GM18951 (cell line): ENCODE measurements around the gene DCANP1.

Source experiments
- POLR2A ChIP-seq: IDR thresholded peaks from 4 replicates; pipeline ENCODE4 v1.6.1; 2011; ENCODE audit warnings: mild to moderate bottlenecking; ENCODE audit not compliant: insufficient read length, insufficient read depth; ENCODE audit errors: extremely low read depth
- in situ Hi-C: fragments of 300-500 bp; cut with MboI; formaldehyde crosslinking; loops from one replicate; pipeline ENCODE4 v1.12.0; 2022; ENCODE audit warnings: low sequenced_read_pairs, mixed read lengths, inconsistent platforms; ENCODE audit not compliant: unreplicated experiment

The DCANP1 gene

DNA sequence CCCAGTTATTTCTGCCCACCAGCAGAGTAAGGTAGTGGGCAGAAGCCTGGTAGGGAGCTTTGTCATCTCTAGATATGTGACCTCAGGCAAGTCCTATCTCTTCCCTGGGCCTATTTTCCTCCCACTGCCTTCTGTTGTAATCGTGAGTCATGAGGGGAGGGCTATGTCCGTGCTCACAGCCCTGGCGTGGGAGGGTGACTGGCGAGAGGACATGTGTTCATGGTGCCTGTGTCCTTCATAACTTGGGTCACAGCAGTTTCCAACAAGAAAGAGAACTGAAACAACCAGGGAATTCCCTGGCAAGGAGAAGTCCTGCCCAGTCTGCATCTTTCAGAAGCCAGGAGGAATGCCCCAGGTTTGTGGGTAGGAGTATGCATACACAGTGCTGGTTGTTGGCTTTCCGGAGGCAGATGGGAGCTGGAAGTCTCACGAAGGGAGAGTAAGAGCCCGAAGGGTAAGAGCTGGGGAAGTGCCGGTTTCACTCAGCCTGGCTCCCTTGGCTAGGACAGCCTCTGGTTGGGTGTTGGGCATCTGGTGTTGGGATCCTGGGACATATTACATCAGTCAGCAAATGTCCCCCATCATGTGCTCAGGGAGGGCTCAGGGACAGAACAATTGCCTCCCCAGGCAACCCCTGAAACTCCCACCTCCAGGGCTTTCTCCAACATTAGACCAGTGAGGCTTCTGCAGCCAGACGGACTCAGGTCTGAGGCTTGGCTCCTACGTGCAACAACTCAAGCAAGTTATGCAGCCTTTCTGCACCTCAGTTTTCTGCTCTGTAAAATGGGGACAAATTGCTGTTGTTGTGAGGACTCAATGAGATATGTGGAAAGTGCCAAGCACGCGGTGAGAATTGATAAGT is 9.3 kb upstream of the DCANP1 start:
- TF ChIP-seq POLR2A: no peak
- in situ Hi-C loops: no loop called here

DNA sequence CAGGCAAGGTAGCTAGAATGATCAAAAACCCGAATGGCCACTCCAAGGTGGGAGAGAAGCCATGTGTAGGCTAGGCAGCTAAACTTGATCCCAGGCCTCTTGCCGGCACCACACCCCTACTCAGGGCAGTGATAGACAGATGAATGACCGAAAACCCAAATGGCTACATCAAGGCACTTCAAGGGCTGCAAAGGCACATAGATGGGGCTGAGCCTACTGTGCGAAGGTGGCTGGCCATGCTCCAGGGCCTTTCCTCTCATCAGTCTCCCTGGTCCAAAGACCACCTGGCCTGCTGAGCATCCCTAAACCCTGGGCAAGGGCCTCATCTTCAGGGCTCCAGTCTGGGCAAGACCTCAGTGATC is 8.7 kb upstream of the DCANP1 start:
- in situ Hi-C loops: no loop called here
- TF ChIP-seq POLR2A: no peak

DNA sequence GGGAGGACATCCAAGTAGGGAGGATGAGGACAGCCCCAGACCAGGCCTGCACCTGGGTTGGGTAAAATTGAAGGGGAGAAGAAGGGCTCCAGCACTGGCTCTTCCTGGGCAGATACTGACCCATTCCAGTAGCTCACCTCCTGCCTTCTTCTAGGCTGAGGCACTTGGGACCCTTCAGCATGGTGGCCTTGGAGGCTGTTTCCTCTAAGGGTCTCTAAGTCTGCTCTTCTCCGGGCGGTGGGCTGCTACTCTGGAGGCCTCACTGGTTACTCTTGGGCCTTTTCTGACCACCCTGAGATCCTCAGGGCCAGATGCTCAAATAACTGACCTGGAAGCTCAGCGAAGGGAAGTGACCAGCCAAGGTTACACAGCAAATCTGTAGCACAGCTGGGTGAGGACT is 7.8 kb upstream of the DCANP1 start:
- no peak for TF ChIP-seq POLR2A
- in situ Hi-C loops: no loop called here

DNA sequence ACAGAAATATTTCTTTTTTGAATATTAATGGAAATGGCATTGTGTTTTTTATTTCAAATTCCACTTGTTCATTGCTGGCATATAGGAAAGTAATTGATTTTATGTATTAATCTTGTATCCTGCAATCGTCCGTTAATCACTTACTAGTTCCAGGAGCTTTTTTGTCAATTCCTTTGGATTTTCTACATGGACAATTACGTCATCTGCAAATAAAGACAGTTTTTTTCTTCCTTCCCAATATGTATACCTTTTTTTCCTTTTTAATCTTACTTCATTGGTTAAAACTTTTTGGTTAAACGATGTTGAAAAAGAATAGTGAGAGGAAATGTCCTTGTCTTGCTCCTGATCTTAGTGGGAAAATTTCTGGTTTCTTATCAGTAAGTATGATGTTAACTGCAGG is 6.5 kb upstream of the DCANP1 start:
- in situ Hi-C loops: no loop called here
- TF ChIP-seq POLR2A: no peak

DNA sequence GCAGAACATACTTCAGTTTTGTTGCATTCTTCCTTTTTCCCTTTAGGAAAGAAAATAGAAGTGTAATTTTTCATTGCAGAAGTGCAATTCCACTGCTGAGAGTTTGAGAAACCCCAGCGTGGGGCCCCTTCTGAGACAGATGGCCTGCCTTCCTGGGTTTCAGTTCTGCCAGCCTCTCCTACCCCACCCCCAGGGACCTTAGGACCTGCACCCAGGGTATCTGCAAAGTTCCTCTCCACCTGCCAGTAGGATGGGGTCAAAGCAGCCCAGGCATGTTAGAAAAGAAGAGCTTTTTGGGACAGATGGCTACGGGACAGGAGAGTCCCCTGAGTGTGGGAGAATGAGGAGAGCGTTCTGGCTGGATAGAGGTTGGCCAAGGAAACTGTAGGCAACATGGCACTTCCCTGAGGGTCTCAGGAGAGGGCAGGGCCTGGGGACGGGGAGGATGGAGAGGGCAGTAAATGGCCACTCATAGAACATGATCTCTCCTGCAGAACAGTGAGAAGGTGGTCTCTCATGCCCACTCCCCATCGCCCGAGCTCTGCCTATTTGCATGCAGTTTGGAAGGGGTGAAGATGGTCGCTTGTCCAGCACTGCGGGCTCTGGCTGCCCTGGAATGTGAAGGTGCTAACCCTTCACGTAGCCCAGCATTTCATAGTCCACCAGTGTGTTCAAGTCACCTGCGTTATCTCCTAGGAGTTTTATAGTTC is 5.3 kb upstream of the DCANP1 start, which contains the start of gene TIFAB:
TSS of gene TIFAB (minus strand) at position 31 of the 710 bp plus-strand sequence. CDS start 2,412 bp downstream, outside the sequence.
- TF ChIP-seq POLR2A: no peak
- in situ Hi-C loops: no loop called here

DNA sequence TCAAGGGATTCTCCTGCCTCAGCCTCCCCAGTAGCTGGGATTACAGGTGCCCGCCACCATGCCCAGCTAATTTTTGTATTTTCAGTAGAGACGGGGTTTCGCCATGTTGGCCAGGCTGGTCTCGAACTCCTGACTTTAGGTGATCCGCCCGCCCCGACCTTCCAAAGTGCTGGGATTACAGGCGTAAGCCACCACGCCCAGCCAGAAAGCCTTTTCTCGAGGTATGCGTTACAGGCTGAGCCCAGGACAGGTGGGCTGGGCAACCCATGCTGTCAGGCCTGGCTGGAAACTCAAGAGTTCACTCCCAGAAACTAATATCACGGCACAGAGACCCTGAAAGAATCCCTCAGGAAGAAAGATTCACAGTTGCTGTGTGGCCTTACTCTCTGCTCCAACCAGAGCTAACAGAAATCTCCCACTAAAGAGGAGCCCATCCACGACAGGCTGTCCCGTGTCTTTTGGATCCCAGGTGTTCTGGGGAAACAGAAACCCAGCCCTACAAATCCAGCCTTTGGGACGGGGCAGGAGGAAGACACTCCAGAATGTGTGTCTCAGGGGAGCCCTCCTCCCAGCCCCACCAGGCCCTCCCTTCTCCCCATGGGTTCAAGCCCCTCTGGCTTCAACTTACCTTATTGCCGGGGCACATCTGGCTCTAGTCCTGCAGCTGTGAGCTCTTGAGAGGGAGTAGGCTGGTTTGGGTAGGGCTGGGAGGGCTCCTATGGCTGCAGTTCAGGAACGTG is 4.6 kb upstream of the DCANP1 start:
- in situ Hi-C loops: no loop called here
- TF ChIP-seq POLR2A: no peak

DNA sequence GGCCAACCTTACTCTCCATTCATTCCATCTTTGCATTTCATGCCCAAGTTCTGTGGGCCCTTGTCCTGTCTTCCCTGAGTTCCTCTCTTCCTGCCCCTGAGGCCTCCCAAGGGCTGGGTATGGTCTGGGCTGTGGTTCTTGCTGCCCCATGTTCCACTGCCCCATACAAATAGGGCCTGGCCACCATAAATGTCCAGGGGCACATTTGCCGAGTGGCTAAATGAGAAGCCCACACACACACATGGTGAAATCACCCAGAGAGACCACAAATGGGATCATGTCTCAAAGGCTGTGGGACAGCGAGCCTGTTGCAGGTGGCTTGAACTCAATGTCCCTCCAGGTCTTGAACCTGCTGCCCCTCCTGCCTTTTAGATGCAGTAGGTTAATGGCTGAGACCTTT is 3.8 kb upstream of the DCANP1 start:
- TF ChIP-seq POLR2A: no peak
- in situ Hi-C loops: no loop called here

DNA sequence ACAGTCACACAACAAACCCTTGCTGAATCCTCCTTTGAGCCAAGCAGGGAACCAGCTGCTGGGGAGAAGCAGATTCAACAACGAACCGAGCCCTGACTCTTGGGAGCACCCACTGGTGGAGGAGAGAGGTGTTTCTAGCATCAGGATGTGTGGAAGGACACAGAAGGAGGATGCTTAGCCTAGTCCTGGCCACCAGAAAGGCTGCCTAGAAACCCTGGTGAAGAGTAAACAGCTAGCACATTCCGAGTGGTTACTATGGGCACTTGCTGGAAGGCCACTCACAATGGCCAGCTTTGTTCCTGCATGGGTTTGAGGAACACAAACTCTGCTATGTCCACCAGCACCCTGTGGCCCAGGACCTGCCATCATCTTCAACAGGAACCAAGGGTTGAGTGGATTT is 3.2 kb upstream of the DCANP1 start:
- in situ Hi-C loops: no loop called here
- TF ChIP-seq POLR2A: no peak

DNA sequence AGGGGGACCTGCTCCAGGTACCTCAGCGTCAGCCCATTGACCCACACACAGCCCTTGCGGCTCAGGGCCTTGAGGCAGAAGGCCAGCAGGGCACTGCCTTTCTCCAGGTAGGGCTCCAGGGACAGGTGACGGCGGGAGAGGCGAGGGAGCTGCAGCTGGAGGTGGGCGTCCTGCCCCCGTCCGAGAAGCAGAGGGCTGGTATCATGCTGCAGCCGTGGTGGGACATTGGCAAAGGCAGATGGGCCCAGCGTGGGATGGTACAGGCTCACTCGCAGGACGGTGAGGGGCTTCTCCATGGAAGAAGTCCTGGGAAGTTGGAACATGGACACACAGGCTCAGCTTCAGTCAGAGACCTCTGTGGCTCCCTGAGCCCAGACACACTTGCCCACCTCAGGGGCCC is 2.5 kb upstream of the DCANP1 start:
- in situ Hi-C loops: no loop called here

DNA sequence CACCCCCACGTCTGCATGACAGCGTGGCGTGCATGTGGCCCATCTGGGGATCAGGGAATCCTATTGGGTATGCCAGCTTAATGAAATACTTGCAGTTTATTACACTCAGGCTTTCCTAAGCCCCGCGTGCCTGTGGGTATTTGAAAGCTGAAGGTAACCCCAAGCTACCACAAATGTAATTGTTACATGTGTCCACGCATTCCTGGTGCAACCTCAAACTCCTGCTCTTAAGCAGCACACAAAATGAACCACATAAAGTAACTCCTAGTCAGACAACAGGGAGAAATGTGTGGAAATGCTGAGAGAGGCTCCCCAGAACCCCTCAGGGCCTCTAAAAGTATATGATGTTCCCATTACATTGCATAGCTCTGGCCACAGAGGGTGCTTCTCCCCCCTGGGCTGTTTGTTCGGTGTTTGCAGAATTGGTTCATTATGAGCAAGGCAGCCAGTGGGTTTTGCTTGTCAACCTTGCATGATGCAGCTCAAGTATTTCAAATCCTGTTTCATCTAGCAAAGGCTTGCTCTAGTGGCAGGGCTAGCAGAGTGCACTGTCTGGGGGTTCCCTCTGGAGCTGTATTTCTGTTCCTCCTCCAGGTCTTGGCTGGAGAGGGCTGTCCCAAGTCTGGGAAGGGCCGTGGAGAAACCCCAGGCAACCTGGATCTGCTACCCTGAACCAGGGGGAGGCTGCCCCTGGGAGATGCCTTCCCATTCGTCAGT is 1.8 kb upstream of the DCANP1 start:
- in situ Hi-C loops: no loop called here
- TF ChIP-seq POLR2A: no peak

More for the DNA sequence above, 2.5 kb upstream of the DCANP1 start:
- no peak for TF ChIP-seq POLR2A

DNA sequence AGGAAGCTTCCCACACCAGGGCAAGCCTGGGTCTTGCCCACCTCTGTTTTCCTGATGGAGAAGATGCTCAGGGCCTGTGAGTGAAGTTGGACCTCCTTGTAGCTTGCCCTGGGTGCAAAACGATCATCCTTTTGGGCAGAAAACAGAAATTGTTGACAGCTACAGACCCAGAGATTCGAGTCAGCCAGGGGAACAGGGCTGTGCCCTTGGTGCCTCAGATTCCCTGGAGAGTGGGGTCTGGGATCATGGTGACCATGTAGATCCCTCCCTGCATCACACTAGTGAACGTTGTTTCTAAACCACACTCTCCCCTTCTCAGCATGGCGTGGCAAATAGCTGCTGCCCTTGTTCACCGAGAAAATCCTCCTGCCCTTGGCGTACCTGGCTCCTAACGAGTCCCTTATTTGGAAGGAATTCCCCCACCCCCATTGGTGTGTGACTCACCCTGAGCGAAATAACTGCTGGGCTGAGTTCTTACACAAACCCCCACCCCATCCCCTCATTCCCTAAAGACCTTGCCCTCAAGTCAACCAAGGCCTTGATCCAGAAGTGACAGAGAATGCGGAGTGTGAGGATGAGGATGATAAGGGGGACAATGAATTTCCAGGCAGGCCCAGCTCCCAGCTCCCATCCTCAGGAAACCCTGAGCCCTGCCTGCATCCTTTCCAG is 1.1 kb upstream of the DCANP1 start:
- in situ Hi-C loops: no loop called here
- no peak for TF ChIP-seq POLR2A

DNA sequence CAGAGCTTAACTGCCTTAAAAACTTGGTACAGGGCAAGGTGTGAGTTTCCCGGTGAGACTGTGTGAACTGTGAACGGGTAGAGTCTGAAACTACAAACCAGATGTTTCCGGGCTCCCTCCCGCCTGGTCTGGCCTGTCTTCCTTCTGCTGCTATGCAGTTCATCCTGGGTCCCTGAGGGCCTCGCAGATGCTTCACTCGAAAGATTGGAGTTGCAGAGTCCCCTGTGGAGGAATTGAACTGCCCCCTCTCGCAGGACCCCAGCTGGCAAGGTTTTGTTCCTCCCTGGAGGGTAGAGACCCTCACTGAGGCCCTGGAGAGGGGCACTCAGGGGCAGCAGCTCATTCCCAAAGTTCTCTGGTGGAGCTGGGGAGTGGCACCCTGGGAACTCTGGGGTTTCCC is 533 bp downstream of the DCANP1 start:
- in situ Hi-C loops: no loop called here
- TF ChIP-seq POLR2A: no peak

DNA sequence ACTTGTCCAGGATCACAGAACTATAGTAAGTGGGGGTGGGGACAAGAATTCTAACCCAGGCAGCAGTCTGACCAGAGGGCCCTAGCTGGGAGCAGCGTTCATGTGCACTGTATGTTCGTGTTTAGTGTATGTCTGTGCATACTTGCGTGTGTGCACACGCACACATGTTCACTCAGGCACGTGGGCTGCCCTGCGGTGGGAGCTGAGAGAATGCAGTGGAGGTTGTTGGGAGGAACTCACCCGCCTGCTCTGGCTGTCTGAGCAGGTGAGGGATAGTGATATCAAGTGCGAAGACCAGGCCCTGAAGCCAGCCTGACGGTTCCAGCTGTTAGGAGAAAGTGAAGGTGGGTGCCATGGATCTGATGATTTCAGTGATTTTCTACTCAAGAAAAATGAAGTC is 942 bp downstream of the DCANP1 start:
- in situ Hi-C loops: no loop called here
- TF ChIP-seq POLR2A: no peak
